ENCODE data around the gene MTHFR. TPM values are rescaled to one million over a fixed set of nuclear protein-coding genes. Genes with fewer than 3 reads are reported as not detected.

MTHFR gene
- polyA plus RNA-seq, 1 experiment = 8.4 TPM

DNA sequence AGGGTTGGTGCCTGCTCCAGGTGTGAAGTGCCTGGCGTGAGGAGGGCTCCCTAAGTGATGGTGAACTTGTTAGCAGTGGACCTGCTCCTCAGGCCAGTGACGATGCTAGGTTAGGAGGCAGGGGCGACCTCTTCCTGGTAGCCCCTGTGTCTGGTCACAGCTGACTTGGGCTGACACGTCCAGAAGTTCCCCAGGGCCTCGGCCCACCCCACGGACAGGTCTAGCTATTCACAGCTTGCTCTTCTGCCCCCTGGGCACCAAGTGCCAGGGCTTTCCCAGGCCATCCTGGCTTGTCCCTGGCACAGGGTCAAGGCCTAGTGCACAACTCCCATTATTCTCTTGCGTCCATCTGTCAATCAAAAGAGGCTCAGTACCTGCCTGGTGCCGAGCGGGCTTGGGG is 54.7 kb downstream of the MTHFR start:
- ChIA-PET CTCF (no interaction called here), POLR2A (no interaction called here)
- Histone ChIP-seq H3K4me3 (ENCODE audit: low read depth, low read length) (no peak overlapping the region), H3K27me3 (ENCODE audit: control insufficient read depth, insufficient read depth, low read length) (no peaks in the 10 kb centered on the region), H3K36me3 (ENCODE audit: control insufficient read depth, insufficient read depth, low read length) (peaks cover 22% of the 10 kb centered on the region)
- DNase-seq (ENCODE audit: low read depth) = no peak
- TF ChIP-seq, protein P1, sequence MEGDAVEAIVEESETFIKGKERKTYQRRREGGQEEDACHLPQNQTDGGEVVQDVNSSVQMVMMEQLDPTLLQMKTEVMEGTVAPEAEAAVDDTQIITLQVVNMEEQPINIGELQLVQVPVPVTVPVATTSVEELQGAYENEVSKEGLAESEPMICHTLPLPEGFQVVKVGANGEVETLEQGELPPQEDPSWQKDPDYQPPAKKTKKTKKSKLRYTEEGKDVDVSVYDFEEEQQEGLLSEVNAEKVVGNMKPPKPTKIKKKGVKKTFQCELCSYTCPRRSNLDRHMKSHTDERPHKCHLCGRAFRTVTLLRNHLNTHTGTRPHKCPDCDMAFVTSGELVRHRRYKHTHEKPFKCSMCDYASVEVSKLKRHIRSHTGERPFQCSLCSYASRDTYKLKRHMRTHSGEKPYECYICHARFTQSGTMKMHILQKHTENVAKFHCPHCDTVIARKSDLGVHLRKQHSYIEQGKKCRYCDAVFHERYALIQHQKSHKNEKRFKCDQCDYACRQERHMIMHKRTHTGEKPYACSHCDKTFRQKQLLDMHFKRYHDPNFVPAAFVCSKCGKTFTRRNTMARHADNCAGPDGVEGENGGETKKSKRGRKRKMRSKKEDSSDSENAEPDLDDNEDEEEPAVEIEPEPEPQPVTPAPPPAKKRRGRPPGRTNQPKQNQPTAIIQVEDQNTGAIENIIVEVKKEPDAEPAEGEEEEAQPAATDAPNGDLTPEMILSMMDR (IDR thresholded peaks at IDR 0.05; ENCODE audit: insufficient read depth, low read depth, low read length) = no peak

DNA sequence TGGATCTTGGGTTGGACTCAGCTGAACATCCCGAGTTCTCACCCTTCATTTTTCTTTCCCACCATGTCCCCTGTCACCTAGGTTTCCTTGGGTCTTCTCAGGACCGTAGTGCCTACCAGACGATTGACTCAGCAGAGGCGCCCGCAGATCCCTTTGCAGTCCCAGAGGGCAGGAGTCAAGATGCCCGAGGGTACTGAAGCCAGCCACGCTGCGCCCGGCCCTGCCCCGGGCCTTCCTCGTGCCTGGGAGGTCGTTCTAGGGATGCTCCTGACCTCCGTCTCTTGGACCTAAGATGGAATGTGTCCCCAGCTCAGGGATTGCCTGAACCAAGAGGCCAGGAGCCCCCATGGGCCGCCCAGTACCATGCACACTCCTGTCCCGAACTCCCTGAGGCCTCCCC is 55.8 kb downstream of the MTHFR start:
- CTCF ChIA-PET = interaction anchor here (0.6 to 2.5 kb wide), 4 partner anchors 8 to 85 kb away, joined by 3 to 10 read pairs (median 4); partner anchors contain the start of genes AGTRAP and FBXO6
- no peak for DNase-seq (ENCODE audit: low read depth)
- Histone ChIP-seq H3K4me3 (ENCODE audit: low read depth, low read length) (no peak overlapping the region), H3K36me3 (ENCODE audit: control insufficient read depth, insufficient read depth, low read length) (peaks cover 22% of the 10 kb centered on the region), H3K27me3 (ENCODE audit: control insufficient read depth, insufficient read depth, low read length) (no peaks in the 10 kb centered on the region)
- POLR2A ChIA-PET = no interaction called here
- TF ChIP-seq, protein P1 (IDR thresholded peaks at IDR 0.05; ENCODE audit: insufficient read depth, low read depth, low read length) = no peak

DNA sequence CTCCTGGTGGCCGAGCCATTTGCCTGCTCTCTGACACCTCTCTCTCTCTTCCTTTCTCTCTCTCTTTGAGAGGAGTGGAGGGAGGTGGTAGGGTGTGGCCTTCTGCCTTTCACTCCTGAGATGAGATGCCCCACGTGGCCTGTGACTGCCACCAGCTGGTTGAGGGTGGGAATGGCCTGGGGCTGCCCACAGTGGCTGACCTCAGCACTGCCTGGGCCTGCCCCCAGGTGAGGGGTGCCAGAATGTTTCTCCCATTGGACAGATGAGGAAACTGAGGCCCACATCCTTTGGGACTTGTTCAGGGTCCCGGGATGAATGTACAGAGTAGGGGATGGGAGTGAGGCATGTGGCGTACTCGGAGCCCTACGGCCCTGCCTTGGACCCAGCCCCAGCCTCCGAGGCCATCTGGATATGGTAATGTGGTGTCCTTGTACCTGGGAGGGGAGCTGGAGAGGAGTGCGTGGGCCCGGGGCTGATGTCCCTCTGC is 56.5 kb downstream of the MTHFR start:
- H3K36me3 ChIP-seq (ENCODE audit: control insufficient read depth, insufficient read depth, low read length) = peaks cover 22% of the 10 kb centered on the region
- no peak for DNase-seq (ENCODE audit: low read depth)
- no peak overlapping the region for H3K4me3 ChIP-seq (ENCODE audit: low read depth, low read length)
- no peaks in the 10 kb centered on the region for H3K27me3 ChIP-seq (ENCODE audit: control insufficient read depth, insufficient read depth, low read length)
- TF ChIP-seq, protein P1 (IDR thresholded peaks at IDR 0.05; ENCODE audit: insufficient read depth, low read depth, low read length) = peak; percentile 61
- ChIA-PET CTCF (interaction anchor here (0.6 to 2.5 kb wide), 8 partner anchors 9 to 646 kb away, joined by 3 to 10 read pairs (median 4); partner anchors contain the start of genes AGTRAP and FBXO6), POLR2A (no interaction called here)

DNA sequence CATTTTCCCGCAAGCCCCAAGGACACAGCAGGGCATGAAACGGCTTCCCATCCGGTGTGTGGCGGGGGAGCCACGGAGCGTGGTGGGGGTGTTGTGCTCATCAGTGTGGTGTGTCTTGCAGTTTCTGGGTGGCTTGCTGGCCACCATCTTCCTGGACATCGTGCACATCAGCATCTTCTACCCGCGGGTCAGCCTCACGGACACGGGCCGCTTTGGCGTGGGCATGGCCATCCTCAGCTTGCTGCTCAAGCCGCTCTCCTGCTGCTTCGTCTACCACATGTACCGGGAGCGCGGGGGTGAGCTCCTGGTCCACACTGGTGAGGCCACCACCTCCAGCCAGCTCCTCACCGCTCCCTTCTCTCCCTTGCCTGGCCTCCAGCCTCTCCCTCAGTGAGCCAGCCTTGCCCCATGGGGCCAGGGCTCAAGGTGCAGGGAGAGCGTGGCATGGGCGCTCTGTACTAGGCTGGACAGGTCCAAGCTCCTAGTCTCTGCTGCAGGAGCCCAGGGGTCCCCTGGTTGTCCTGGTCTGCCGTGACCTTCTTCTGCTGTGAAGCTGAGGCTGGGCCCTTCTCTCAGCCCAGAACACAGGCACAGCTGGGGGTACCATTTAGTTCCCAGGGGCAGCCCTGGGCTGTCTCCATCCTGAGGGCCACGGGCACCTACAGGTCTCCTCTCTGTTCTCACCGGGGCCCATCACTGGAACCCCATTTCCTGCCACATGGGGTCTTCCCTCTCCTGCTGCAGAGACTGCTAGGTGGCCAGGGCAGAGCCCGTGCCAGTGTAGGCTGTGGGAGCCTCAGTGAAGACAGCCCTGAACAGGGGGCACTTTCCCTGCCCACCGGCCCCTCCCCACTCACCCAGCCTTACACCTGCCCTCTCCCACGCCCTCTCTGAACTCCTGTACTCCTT is 57.2 kb downstream of the MTHFR start:
- TF ChIP-seq, protein P1 (IDR thresholded peaks at IDR 0.05; ENCODE audit: insufficient read depth, low read depth, low read length) = no peak
- ChIA-PET POLR2A (no interaction called here), CTCF (interaction anchor here (0.8 to 2.5 kb wide), 5 partner anchors 9 to 98 kb away, joined by 3 to 10 read pairs (median 4); partner anchors contain the start of genes AGTRAP and FBXO6)
- no peaks in the 10 kb centered on the region for H3K27me3 ChIP-seq (ENCODE audit: control insufficient read depth, insufficient read depth, low read length)
- no peak for DNase-seq (ENCODE audit: low read depth)
- no peak overlapping the region for H3K4me3 ChIP-seq (ENCODE audit: low read depth, low read length)
- peaks cover 22% of the 10 kb centered on the region for H3K36me3 ChIP-seq (ENCODE audit: control insufficient read depth, insufficient read depth, low read length)

DNA sequence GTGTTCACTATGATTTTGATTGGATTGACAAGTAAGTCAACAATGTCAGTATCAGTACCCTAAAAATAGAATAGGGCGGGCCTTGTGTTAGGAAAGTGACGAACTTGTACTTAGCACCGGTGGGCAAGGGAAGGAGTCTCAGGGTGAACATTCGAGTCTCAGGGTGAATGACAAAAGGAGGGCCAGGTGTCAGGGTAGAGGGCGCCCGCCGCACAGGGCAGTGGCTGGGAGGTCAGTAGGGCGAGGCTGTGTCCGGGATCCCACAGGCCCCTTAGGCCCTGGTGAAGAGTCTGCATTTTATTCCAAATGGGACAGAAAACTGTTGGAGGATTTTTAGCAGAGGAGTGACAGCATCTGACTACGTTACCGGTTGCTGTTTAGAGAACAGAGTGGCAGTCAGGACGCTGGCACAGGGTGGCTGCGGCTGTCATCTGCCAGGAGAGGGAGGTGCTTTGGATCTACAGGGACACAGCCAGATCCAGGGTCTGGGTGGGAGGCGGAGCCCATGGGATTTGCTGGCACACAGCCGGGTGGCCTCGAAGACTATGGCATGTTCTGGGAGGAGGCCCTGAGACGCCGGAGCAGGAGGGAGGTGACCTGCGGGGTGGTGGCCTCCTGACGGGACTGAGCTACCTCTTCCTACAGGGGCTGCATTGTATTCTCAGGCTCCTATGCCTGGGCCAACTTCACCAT is 58.8 kb downstream of the MTHFR start:
- TF ChIP-seq, protein P1 (IDR thresholded peaks at IDR 0.05; ENCODE audit: insufficient read depth, low read depth, low read length) = no peak
- no peak overlapping the region for H3K4me3 ChIP-seq (ENCODE audit: low read depth, low read length)
- H3K27me3 ChIP-seq (ENCODE audit: control insufficient read depth, insufficient read depth, low read length) = no peaks in the 10 kb centered on the region
- ChIA-PET CTCF (no interaction called here), POLR2A (no interaction called here)
- DNase-seq (ENCODE audit: low read depth) = no peak
- H3K36me3 ChIP-seq (ENCODE audit: control insufficient read depth, insufficient read depth, low read length) = peaks cover 22% of the 10 kb centered on the region
